ENCODE results near the gene DUOXA2.

The DUOXA2 gene

GRCh38 chr15:45118131-45118588 is 4.0 kb downstream of the DUOXA2 start (continued):
- TF ChIP-seq ZNF513 (tag by site-specific recombination; IDR thresholded peaks at IDR 0.05), result no peak
- peak; percentile 83 for TF ChIP-seq ZNF654 (tag by site-specific recombination; IDR thresholded peaks at IDR 0.05; ENCODE audit: low read depth)
- TF ChIP-seq ZNF184 (tag by site-specific recombination; IDR thresholded peaks at IDR 0.05), result no peak
- TF ChIP-seq ZNF416 (tag by site-specific recombination; IDR thresholded peaks at IDR 0.05), result no peak
- TF ChIP-seq ZNF76 (tag by site-specific recombination; IDR thresholded peaks at IDR 0.05; ENCODE audit: borderline replicate concordance, low read depth), result no peak
- no peak for TF ChIP-seq ZNF600 (tag by site-specific recombination; IDR thresholded peaks at IDR 0.05)
- TF ChIP-seq BCL11B (tag by site-specific recombination; IDR thresholded peaks at IDR 0.05; ENCODE audit: low read depth), result no peak
- no peak for TF ChIP-seq ZNF112 (tag by site-specific recombination; IDR thresholded peaks at IDR 0.05)
- TF ChIP-seq ZNF660 (tag by site-specific recombination; IDR thresholded peaks at IDR 0.05), result peak; percentile 86
- 0 out of 2 replicates have a peak, but pooled peaks have one; percentile 24 for TF ChIP-seq ZBTB17 (tag by site-specific recombination; IDR thresholded peaks at IDR 0.05)
- no peak for TF ChIP-seq ZNF624 (tag by site-specific recombination; IDR thresholded peaks at IDR 0.05)
- TF ChIP-seq ZNF560 (tag by site-specific recombination; IDR thresholded peaks at IDR 0.05; ENCODE audit: borderline replicate concordance), result no peak
- no peak for TF ChIP-seq ZNF558 (tag by site-specific recombination; IDR thresholded peaks at IDR 0.05)

- POLR2A ChIA-PET, result interaction anchor here (0.6 kb wide), 1 partner anchor 35 kb away, joined by 5 read pairs; no protein-coding TSS in a partner anchor
- TF ChIP-seq ZNF747 (tag by site-specific recombination; IDR thresholded peaks at IDR 0.05), result no peak
- no peak for TF ChIP-seq ZNF600 (tag by site-specific recombination; IDR thresholded peaks at IDR 0.05)
- no peak for TF ChIP-seq ZNF677 (tag by site-specific recombination; IDR thresholded peaks at IDR 0.05)
- TF ChIP-seq ZNF394 (tag by site-specific recombination; IDR thresholded peaks at IDR 0.05; ENCODE audit: borderline replicate concordance), result no peak
- no peak for TF ChIP-seq ZSCAN30 (tag by site-specific recombination; IDR thresholded peaks at IDR 0.05)
- no peak for TF ChIP-seq MYNN (tag by site-specific recombination; IDR thresholded peaks at IDR 0.05; ENCODE audit: borderline replicate concordance)
- no peak for TF ChIP-seq ZNF184 (tag by site-specific recombination; IDR thresholded peaks at IDR 0.05)
- no peak for TF ChIP-seq ZNF280C (tag by site-specific recombination; IDR thresholded peaks at IDR 0.05)
- no peak for TF ChIP-seq TRIM28 (IDR thresholded peaks at IDR 0.05; ENCODE audit: borderline replicate concordance, low read length)
- no peak for TF ChIP-seq ZFHX2 (tag by site-specific recombination; conservative IDR thresholded peaks at IDR 0.05)
- TF ChIP-seq ZNF623 (tag by site-specific recombination; IDR thresholded peaks at IDR 0.05), result no peak
- no peak for TF ChIP-seq ZNF660 (tag by site-specific recombination; IDR thresholded peaks at IDR 0.05)
- TF ChIP-seq PRDM4 (tag by site-specific recombination; IDR thresholded peaks at IDR 0.05), result no peak
- TF ChIP-seq ZNF670 (tag by site-specific recombination; IDR thresholded peaks at IDR 0.05; ENCODE audit: low read depth), result no peak
- no peak for TF ChIP-seq ZNF571 (tag by site-specific recombination; IDR thresholded peaks at IDR 0.05)
- no peak for TF ChIP-seq ZSCAN5A (tag by site-specific recombination; IDR thresholded peaks at IDR 0.05)
- no peak for TF ChIP-seq HOXA7 (CRISPR knock-in tag; IDR thresholded peaks at IDR 0.05; ENCODE audit: borderline replicate concordance)
- TF ChIP-seq ZNF560 (tag by site-specific recombination; IDR thresholded peaks at IDR 0.05; ENCODE audit: borderline replicate concordance), result no peak
- TF ChIP-seq ZNF18 (tag by site-specific recombination; IDR thresholded peaks at IDR 0.05), result no peak
- no peak for TF ChIP-seq ZNF521 (tag by site-specific recombination; IDR thresholded peaks at IDR 0.05)
Measured at GRCh38 chr15:45118996-45119395, 4.9 kb downstream of the DUOXA2 start.

More at GRCh38 chr15:45118996-45119395, 4.9 kb downstream of the DUOXA2 start:
- H3K27ac ChIP-seq (ENCODE audit: extremely low read depth, low read depth, low read length), result no peak overlapping the region
- H3K4me3 ChIP-seq (ENCODE audit: low read depth, low read length), result no peak overlapping the region
- no peaks in the 10 kb centered on the region for H3K9me3 ChIP-seq (ENCODE audit: control insufficient read depth, insufficient read depth, low read depth, low read length)
- CTCF ChIA-PET, result interaction anchor here (0.9 to 1.9 kb wide), 16 partner anchors 8 to 339 kb away, joined by 3 to 16 read pairs (median 8); partner anchors contain the start of genes DUOX1 and DUOXA1
- H3K36me3 ChIP-seq (ENCODE audit: control insufficient read depth in 2 of 2, insufficient read depth in 1 of 2, low read length in 2 of 2), result no peaks in the 10 kb centered on the region
- H3K4me1 ChIP-seq (ENCODE audit: control insufficient read depth, insufficient read depth, low read length), result no peaks in the 10 kb centered on the region

Measured in HEK293 (cell line).